Measurements from ENCODE around the gene ARHGEF33. TPM values are rescaled to one million over a fixed set of nuclear protein-coding genes. Genes with fewer than 3 reads are reported as not detected.

The ARHGEF33 gene
- total RNA-seq, 3 donors from 2014 or later: 0.10 to 1.5 (median 0.29) TPM

DNA sequence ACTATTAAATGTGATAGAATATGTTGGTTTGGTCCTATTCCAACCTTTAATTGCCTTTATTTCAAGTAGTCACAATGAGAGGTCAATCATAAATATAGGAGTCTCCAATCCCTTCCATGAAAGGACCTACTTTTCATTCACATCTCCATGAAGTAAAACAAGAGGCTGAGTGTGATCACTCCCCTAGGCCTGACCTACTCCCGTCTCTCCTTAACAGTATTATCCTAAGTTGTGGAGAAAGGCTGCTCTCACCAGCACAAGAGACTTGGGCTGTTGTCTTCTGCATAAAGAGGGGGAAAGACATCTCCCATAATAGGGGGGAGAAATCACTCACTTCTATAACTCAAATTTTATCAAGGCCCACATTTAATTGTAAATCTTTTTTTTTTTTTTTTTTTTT is 125.7 kb downstream of the ARHGEF33 start:
- intact Hi-C loops (cut with DNase I, micrococcal nuclease): no loop called here
- no peak overlapping the region for H3K4me3 ChIP-seq
- no peak for ATAC-seq
- DNase-seq: no peak
- no peaks in the 10 kb centered on the region for H3K36me3 ChIP-seq (ENCODE audit: low read depth)
- no peaks in the 10 kb centered on the region for H3K9me3 ChIP-seq
- H3K4me1 ChIP-seq (ENCODE audit: low read depth): no peaks in the 10 kb centered on the region
- TF ChIP-seq, protein P1, sequence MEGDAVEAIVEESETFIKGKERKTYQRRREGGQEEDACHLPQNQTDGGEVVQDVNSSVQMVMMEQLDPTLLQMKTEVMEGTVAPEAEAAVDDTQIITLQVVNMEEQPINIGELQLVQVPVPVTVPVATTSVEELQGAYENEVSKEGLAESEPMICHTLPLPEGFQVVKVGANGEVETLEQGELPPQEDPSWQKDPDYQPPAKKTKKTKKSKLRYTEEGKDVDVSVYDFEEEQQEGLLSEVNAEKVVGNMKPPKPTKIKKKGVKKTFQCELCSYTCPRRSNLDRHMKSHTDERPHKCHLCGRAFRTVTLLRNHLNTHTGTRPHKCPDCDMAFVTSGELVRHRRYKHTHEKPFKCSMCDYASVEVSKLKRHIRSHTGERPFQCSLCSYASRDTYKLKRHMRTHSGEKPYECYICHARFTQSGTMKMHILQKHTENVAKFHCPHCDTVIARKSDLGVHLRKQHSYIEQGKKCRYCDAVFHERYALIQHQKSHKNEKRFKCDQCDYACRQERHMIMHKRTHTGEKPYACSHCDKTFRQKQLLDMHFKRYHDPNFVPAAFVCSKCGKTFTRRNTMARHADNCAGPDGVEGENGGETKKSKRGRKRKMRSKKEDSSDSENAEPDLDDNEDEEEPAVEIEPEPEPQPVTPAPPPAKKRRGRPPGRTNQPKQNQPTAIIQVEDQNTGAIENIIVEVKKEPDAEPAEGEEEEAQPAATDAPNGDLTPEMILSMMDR (IDR thresholded peaks at IDR 0.05): no peak

DNA sequence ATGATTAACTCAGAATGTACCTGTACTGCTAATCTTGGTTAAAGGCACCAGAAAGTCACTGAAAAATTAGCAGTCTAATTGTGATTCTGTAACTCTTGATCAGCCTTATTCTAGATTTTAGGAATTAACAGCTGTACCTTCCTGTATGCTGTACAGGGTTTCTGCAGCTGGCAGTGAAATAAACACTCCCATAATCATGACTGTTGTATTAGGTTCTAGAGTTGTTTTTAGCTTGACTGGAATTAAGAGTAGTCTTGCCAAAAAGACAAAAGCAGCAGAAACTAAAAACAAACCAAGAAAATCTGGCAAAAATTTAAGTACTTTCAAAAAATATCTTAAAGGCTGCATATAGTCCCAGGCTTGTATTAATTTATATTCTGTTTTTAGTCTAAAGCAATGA is 127.7 kb downstream of the ARHGEF33 start:
- Histone ChIP-seq H3K36me3 (ENCODE audit: low read depth) (no peaks in the 10 kb centered on the region), H3K4me3 (no peak overlapping the region), H3K4me1 (ENCODE audit: low read depth) (no peaks in the 10 kb centered on the region), H3K9me3 (no peaks in the 10 kb centered on the region)
- DNase-seq (no peak), ATAC-seq (no peak)
- TF ChIP-seq, protein P1 (IDR thresholded peaks at IDR 0.05): no peak
- intact Hi-C loops (cut with DNase I, micrococcal nuclease): no loop called here

DNA sequence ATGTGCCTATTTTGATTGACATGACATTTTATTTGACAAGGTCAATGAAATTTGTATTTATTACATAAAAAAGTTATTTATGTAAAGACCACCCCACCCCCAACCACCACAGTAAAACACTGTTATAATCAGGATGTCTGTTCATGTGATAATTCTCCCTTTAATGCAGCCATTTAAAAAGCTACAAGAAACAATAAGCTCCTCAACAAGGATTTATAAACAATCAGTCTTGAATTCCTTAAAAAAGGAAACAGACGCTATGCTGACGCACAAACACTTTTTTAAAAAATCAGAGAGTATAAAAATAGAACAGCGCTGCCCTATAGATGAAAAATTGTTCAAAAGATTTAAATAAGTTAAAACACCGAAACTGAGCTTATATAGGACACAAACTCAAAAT is 129.0 kb downstream of the ARHGEF33 start:
- ATAC-seq: no peak
- H3K4me3 ChIP-seq: no peak overlapping the region
- intact Hi-C loops (cut with DNase I, micrococcal nuclease): no loop called here

DNA sequence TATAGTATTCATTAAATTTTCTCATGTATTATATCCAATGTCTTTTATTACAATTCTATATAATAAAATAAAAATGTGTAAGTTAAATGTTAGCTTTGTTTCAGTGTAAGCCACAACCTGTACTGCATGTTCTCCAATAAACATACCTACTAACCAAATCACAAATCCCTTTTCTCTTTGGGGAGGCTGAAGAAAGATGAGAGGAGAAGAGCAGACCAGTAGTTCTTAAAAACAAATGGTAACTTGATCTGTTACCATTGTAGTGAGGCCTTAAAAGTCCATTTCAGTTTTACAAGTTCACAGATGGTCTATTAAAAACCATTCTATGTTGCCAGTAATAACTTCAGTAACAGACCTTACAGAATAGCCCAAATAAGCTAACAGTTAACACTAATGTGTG is 130.7 kb downstream of the ARHGEF33 start:
- ATAC-seq: no peak
- H3K4me1 ChIP-seq (ENCODE audit: low read depth): no peaks in the 10 kb centered on the region
- DNase-seq: no peak
- TF ChIP-seq, protein P1 (IDR thresholded peaks at IDR 0.05): no peak
- H3K9me3 ChIP-seq: no peaks in the 10 kb centered on the region
- no peak overlapping the region for H3K4me3 ChIP-seq
- no peaks in the 10 kb centered on the region for H3K36me3 ChIP-seq (ENCODE audit: low read depth)
- intact Hi-C loops (cut with DNase I, micrococcal nuclease): no loop called here

More for the DNA sequence above, 129.0 kb downstream of the ARHGEF33 start:
- no peak for DNase-seq
- TF ChIP-seq, protein P1 (IDR thresholded peaks at IDR 0.05): no peak
- Histone ChIP-seq H3K9me3 (no peaks in the 10 kb centered on the region), H3K36me3 (ENCODE audit: low read depth) (no peaks in the 10 kb centered on the region), H3K4me1 (ENCODE audit: low read depth) (no peaks in the 10 kb centered on the region)

DNA sequence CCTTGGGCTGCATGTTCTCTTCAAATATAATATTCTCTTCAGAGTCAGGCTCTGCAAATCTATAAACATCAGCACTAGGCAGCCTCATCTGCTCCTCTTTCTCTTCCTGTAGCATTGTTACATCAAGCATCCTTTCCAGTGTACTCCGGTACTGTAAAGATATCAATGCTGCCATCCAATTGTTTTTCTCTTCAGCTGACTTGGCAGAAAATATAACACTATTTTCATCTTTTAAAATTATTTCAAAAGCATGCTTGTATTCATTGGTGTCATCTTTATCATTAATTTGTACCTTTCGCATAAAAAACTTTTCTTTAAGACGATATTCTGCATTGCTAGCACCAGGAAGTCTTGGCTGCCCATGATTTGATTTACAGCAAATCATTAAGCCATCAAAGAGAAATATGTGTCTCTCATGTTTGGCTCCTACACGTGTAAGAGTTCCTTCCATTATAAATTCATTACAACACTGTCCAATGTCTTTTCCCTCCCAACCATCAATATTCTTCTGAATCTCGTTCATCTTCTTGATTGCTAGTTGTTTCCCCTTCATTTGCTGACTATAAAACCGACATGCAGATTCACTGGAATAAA is 133.1 kb downstream of the ARHGEF33 start:
- ATAC-seq (no peak), DNase-seq (no peak)
- no peak overlapping the region for H3K4me3 ChIP-seq
- H3K36me3 ChIP-seq (ENCODE audit: low read depth): no peaks in the 10 kb centered on the region
- H3K4me1 ChIP-seq (ENCODE audit: low read depth): no peaks in the 10 kb centered on the region
- no peaks in the 10 kb centered on the region for H3K9me3 ChIP-seq
- intact Hi-C loops (cut with DNase I, micrococcal nuclease): no loop called here
- TF ChIP-seq, protein P1 (IDR thresholded peaks at IDR 0.05): no peak

DNA sequence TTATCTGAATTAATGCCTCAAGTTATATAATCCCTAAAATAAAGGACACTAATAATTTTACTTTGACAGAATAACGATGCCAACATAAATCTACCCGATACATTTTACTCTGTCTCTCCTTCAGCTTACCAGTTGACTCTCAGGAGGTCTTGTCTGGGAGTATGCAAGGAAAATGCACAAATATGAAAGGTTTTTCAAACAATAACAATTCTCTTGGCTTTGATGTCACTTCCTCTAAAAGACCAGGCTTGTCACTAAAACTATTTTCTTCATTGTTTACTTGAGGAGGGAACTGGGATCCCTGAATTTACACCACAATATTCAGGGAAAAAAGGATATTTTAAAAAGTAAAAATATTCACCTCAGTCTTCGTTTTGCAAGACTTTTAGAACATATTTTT is 134.0 kb downstream of the ARHGEF33 start:
- intact Hi-C loops (cut with DNase I, micrococcal nuclease): no loop called here
- Histone ChIP-seq H3K36me3 (ENCODE audit: low read depth) (no peaks in the 10 kb centered on the region), H3K4me3 (no peak overlapping the region), H3K9me3 (no peaks in the 10 kb centered on the region), H3K4me1 (ENCODE audit: low read depth) (no peaks in the 10 kb centered on the region)
- TF ChIP-seq, protein P1 (IDR thresholded peaks at IDR 0.05): no peak
- DNase-seq (no peak), ATAC-seq (no peak)

Data from mucosa of descending colon (tissue), 3 donors.